H9 (cell line): ENCODE results near the gene CCDC51. TPM values are rescaled to one million over a fixed set of nuclear protein-coding genes. Genes with fewer than 3 reads are reported as not detected.
A peak's percentile ranks its signal among the peaks of the same experiment; 100 is the strongest.

Source experiments
- DNase-seq: peaks from one replicate; pipeline ENCODE4 v3.0.0-alpha.2; 2017
- H2AFZ ChIP-seq: one replicate; pipeline ENCODE4 v1.6.1; 2013; ENCODE audit warnings: mild to moderate bottlenecking, low read length, control low read depth, moderate library complexity
- H2AK5ac ChIP-seq: 2 replicates; pipeline ENCODE4 v1.6.1; 2013; ENCODE audit warnings: low read length, control low read depth, mixed read lengths; ENCODE audit not compliant: insufficient read length
- H2BK120ac ChIP-seq: one replicate; pipeline ENCODE4 v1.6.1; 2013; ENCODE audit warnings: low read depth, mild to moderate bottlenecking, low read length, control low read depth, inconsistent platforms; ENCODE audit not compliant: poor library complexity, severe bottlenecking
- H2BK12ac ChIP-seq: 2 replicates; pipeline ENCODE4 v1.6.1; 2013; ENCODE audit warnings: low read length, control low read depth, mixed read lengths, low read depth; ENCODE audit not compliant: insufficient read length
- H2BK15ac ChIP-seq: 2 replicates; pipeline ENCODE4 v1.6.1; 2013; ENCODE audit warnings: low read depth, low read length, control low read depth
- H2BK20ac ChIP-seq: one replicate; pipeline ENCODE4 v1.6.1; 2013; ENCODE audit warnings: low read depth, mild to moderate bottlenecking, low read length, control low read depth, inconsistent platforms; ENCODE audit not compliant: poor library complexity, severe bottlenecking
- H2BK5ac ChIP-seq: 2 replicates; pipeline ENCODE4 v1.6.1; 2013; ENCODE audit warnings: low read length, control low read depth, mixed read lengths; ENCODE audit not compliant: insufficient read length
- H3K14ac ChIP-seq: 2 replicates; pipeline ENCODE4 v1.6.1; 2013; ENCODE audit warnings: low read length, control low read depth; ENCODE audit not compliant: insufficient read depth
- H3K18ac ChIP-seq: 2 replicates; pipeline ENCODE4 v1.6.1; 2013; ENCODE audit warnings: low read depth, mild to moderate bottlenecking, mixed read lengths, low read length, control low read depth; ENCODE audit not compliant: insufficient read length
- H3K23ac ChIP-seq: 2 replicates; pipeline ENCODE4 v1.6.1; 2013; ENCODE audit warnings: low read length, control low read depth, mixed read lengths, low read depth; ENCODE audit not compliant: insufficient read length
- H3K23me2 ChIP-seq: 2 replicates; pipeline ENCODE4 v1.6.1; 2013; ENCODE audit warnings: low read depth, mild to moderate bottlenecking, mixed read lengths, low read length, control low read depth; ENCODE audit not compliant: insufficient read length, poor library complexity, severe bottlenecking
- H3K27ac ChIP-seq: 2 replicates; pipeline ENCODE4 v1.5.1; 2013; ENCODE audit warnings: low read length, control low read depth, mixed read lengths, low read depth; ENCODE audit not compliant: insufficient read length
- H3K27me3 ChIP-seq: 2 replicates; pipeline ENCODE4 v1.6.1; 2013; ENCODE audit warnings: low read length, control low read depth, inconsistent platforms; ENCODE audit not compliant: insufficient read depth
- H3K4ac ChIP-seq: 2 replicates; pipeline ENCODE4 v1.6.1; 2013; ENCODE audit warnings: low read depth, mild to moderate bottlenecking, control low read depth, inconsistent platforms, low read length, moderate library complexity
- H3K4me1 ChIP-seq: 2 replicates; pipeline ENCODE4 v1.6.1; 2013; ENCODE audit warnings: low read length, control low read depth, inconsistent platforms; ENCODE audit not compliant: insufficient read depth
- H3K4me2 ChIP-seq: 2 replicates; pipeline ENCODE4 v1.6.1; 2013; ENCODE audit warnings: low read length, control low read depth, mixed read lengths; ENCODE audit not compliant: insufficient read length, insufficient read depth
- H3K56ac ChIP-seq: 2 replicates; pipeline ENCODE4 v1.6.1; 2013; ENCODE audit warnings: low read depth, mild to moderate bottlenecking, mixed read lengths, low read length, control low read depth; ENCODE audit not compliant: insufficient read length
- H3K79me1 ChIP-seq: 2 replicates; pipeline ENCODE4 v1.6.1; 2013; ENCODE audit warnings: low read depth, mild to moderate bottlenecking, moderate library complexity, low read length, control low read depth, inconsistent platforms; ENCODE audit not compliant: insufficient read depth, poor library complexity, severe bottlenecking
- H3K79me2 ChIP-seq: 2 replicates; pipeline ENCODE4 v1.6.1; 2013; ENCODE audit warnings: low read length, control low read depth, inconsistent platforms; ENCODE audit not compliant: insufficient read depth
- H3K9ac ChIP-seq: 2 replicates; pipeline ENCODE4 v1.6.1; 2013; ENCODE audit warnings: low read length, control low read depth, mixed read lengths; ENCODE audit not compliant: insufficient read length; ENCODE audit errors: extremely low read depth
- H3K9me3 ChIP-seq: one replicate; pipeline ENCODE4 v1.6.1; 2013; ENCODE audit warnings: low read depth, low read length, inconsistent platforms; ENCODE audit not compliant: control insufficient read depth
- H3T11ph ChIP-seq: one replicate; pipeline ENCODE4 v1.6.1; 2013; ENCODE audit warnings: mild to moderate bottlenecking, low read length, control low read depth, inconsistent platforms
- H4K20me1 ChIP-seq: one replicate; pipeline ENCODE4 v1.6.1; 2013; ENCODE audit not compliant: control insufficient read depth, insufficient read length, insufficient read depth
- H4K5ac ChIP-seq: 2 replicates; pipeline ENCODE4 v1.6.1; 2013; ENCODE audit warnings: low read depth, mild to moderate bottlenecking, mixed read lengths, low read length, control low read depth; ENCODE audit not compliant: insufficient read length
- H4K8ac ChIP-seq: replicated peaks from 2 replicates; pipeline ENCODE4 v1.6.1; 2013; ENCODE audit warnings: low read length, control low read depth, mixed read lengths, low read depth; ENCODE audit not compliant: insufficient read length
- H4K91ac ChIP-seq: 2 replicates; pipeline ENCODE4 v1.6.1; 2013; ENCODE audit warnings: low read depth, mild to moderate bottlenecking, moderate library complexity, mixed read lengths, low read length, control low read depth; ENCODE audit not compliant: insufficient read length
- H3K27ac Mint-ChIP-seq, 3 experiments: 2 replicates in 2 of 3; 3 replicates in 1 of 3; pipeline ENCODE4 v1.8.0; 2020 to 2021; ENCODE audit warnings: mixed read lengths in 3 of 3, mild to moderate bottlenecking in 1 of 3, moderate library complexity in 1 of 3
- H3K27me3 Mint-ChIP-seq: 2 replicates; pipeline ENCODE4 v1.8.0; 2021; ENCODE audit warnings: low read depth, mild to moderate bottlenecking, moderate library complexity, mixed read lengths
- H3K36me3 Mint-ChIP-seq, 3 experiments: 2 replicates in 2 of 3; 3 replicates in 1 of 3; pipeline ENCODE4 v1.8.0; 2020 to 2021; ENCODE audit warnings: low read depth in 3 of 3, mixed read lengths in 3 of 3; ENCODE audit not compliant: insufficient read depth in 1 of 3
- H3K4me1 Mint-ChIP-seq, 2 experiments: 2 replicates each; pipeline ENCODE4 v1.8.0; 2020; ENCODE audit warnings: mixed read lengths in 2 of 2
- H3K4me3 Mint-ChIP-seq, 2 experiments: 2 replicates in 1 of 2; 3 replicates in 1 of 2; pipeline ENCODE4 v1.8.0; 2020 to 2021; ENCODE audit warnings: mild to moderate bottlenecking in 2 of 2, mixed read lengths in 2 of 2, moderate library complexity in 1 of 2
- H3K9me3 Mint-ChIP-seq, 2 experiments: 2 replicates in 1 of 2; 3 replicates in 1 of 2; pipeline ENCODE4 v1.8.0; 2020; ENCODE audit warnings: mild to moderate bottlenecking in 2 of 2, mixed read lengths in 2 of 2, moderate library complexity in 1 of 2
- WGBS: extraction: QIAGEN DNeasy Blood & Tissue Kit; methylation state at CpG from one replicate; pipeline ENCODE4 v1.1.7; 2013; ENCODE audit warnings: missing lambda C conversion rate, low lambda C conversion rate, mixed read lengths; ENCODE audit not compliant: insufficient read length; ENCODE audit errors: extremely low coverage; 5-methylcytosine and 5-hydroxymethylcytosine counted together
- total RNA-seq: library from RNA; stranded (reverse); gene quantifications from 2 replicates; pipeline ENCODE4 v1.2.1, GENCODE V29; 2021
- TF ChIP-seq, protein P1 (sequence below): fragments of 200-600 bp; sonication (generic); conservative IDR thresholded peaks from 3 replicates; pipeline ENCODE4 v1.8.0; 2021; ENCODE audit warnings: antibody characterized with exemption, mild to moderate bottlenecking

CCDC51 gene
- total RNA-seq, 1 experiment from 2014 or later = 20.0 TPM

- Histone ChIP-seq H2BK5ac (no peak overlapping the region), H2AFZ (no peak overlapping the region), H3K4me2 (no peak overlapping the region), H4K8ac (no peak overlapping the region), H2BK12ac (no peak overlapping the region), H3K9me3 (no peaks in the 10 kb centered on the region), H3K9ac (no peak overlapping the region), H3K79me2 (no peaks in the 10 kb centered on the region; the same call in 1 of the 2 replicates), H4K20me1 (no peaks in the 10 kb centered on the region), H3K27me3 (no peaks in the 10 kb centered on the region), H3K18ac (no peak overlapping the region), H4K5ac (no peak overlapping the region), H3K56ac (no peak overlapping the region), H2AK5ac (no peak overlapping the region), H4K91ac (no peak overlapping the region), H2BK120ac (no peak overlapping the region), H3K27ac (peak overlapping the region; percentile 4), H3T11ph (no peak overlapping the region), H3K14ac (no peak overlapping the region), H3K4me1 (peaks cover 7% of the 10 kb centered on the region; the same call in 1 of the 2 replicates), H3K4ac (no peak overlapping the region), H3K23ac (no peak overlapping the region), H3K23me2 (peaks cover 5% of the 10 kb centered on the region), H3K79me1 (no peaks in the 10 kb centered on the region), H2BK20ac (no peak overlapping the region), H2BK15ac (no peak overlapping the region)
- H3K36me3 Mint-ChIP-seq = peaks cover 14 to 16% (median 15%) of the 10 kb centered on the region in 3 experiments
- H3K27me3 Mint-ChIP-seq = no peaks in the 10 kb centered on the region; the same call in 1 of the 2 replicates
- TF ChIP-seq, protein P1, sequence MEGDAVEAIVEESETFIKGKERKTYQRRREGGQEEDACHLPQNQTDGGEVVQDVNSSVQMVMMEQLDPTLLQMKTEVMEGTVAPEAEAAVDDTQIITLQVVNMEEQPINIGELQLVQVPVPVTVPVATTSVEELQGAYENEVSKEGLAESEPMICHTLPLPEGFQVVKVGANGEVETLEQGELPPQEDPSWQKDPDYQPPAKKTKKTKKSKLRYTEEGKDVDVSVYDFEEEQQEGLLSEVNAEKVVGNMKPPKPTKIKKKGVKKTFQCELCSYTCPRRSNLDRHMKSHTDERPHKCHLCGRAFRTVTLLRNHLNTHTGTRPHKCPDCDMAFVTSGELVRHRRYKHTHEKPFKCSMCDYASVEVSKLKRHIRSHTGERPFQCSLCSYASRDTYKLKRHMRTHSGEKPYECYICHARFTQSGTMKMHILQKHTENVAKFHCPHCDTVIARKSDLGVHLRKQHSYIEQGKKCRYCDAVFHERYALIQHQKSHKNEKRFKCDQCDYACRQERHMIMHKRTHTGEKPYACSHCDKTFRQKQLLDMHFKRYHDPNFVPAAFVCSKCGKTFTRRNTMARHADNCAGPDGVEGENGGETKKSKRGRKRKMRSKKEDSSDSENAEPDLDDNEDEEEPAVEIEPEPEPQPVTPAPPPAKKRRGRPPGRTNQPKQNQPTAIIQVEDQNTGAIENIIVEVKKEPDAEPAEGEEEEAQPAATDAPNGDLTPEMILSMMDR = no peak
- peak overlapping the region; percentile 84 to 88 for H3K4me3 Mint-ChIP-seq
- H3K27ac Mint-ChIP-seq = peak overlapping the region; percentile 81 to 99 (median 98)
- H3K9me3 Mint-ChIP-seq = no peaks in the 10 kb centered on the region; a peak in 1 of 5 replicates
- H3K4me1 Mint-ChIP-seq = peaks cover 38 to 42% of the 10 kb centered on the region in 2 experiments
- no CpG with 5 or more reads among the region's 5 CpGs for WGBS
- DNase-seq = no peak
These were observed 33.7 kb upstream of the CCDC51 start for GRCh38 chr3:48473617-48473952.
